Amniotic epithelial cell (primary cell): ENCODE data around the gene CLIC6.
"Not testable (repeated sequence)": the region's sequence is repeated elsewhere in the genome, so short reads cannot be mapped to it uniquely, and the experiment has no call there.

Experiments
- DNase-seq: peaks from one replicate; pipeline ENCODE4 v3.0.0-alpha.2; 2010; ENCODE audit warnings: low read depth

The CLIC6 gene

GRCh38 chr21:34653522-34653921 is 15.3 kb upstream of the CLIC6 start:
- DNase-seq, result no peak

GRCh38 chr21:34661848-34662247 is 6.9 kb upstream of the CLIC6 start:
- DNase-seq, result no peak

- no peak for DNase-seq
Measured at GRCh38 chr21:34667761-34668160, 1.0 kb upstream of the CLIC6 start.

- no peak for DNase-seq
Measured at GRCh38 chr21:34669149-34669879, 520 bp downstream of the CLIC6 start.

GRCh38 chr21:34669880-34670219 is 1.1 kb downstream of the CLIC6 start:
- not testable (repeated sequence) for DNase-seq

GRCh38 chr21:34670220-34670961 is 1.6 kb downstream of the CLIC6 start:
- DNase-seq, result no peak

DNA sequence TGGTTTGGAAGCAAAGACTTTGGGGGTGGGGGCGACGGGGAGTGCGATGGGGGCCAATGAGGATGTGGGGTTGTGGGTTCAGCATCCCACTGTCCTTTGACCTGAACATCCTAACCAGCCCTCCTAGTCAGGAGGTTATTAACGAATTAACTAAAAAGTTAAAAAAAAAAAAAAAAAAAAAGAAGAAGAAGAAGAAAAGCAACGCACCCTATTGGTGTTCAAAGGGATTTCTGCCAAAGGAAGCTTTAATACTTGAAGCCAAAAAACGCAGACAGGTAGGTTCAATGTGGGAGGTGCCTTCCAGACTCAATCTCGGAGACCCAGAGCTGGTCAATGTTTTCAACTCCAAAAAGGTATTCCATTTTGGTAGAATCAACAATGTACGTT is 2.2 kb downstream of the CLIC6 start:
- DNase-seq, result no peak

- peak; percentile 40 for DNase-seq
Measured at GRCh38 chr21:34671462-34671861, 2.7 kb downstream of the CLIC6 start.

- no peak for DNase-seq
Measured at GRCh38 chr21:34671891-34672290, 3.1 kb downstream of the CLIC6 start.

DNA sequence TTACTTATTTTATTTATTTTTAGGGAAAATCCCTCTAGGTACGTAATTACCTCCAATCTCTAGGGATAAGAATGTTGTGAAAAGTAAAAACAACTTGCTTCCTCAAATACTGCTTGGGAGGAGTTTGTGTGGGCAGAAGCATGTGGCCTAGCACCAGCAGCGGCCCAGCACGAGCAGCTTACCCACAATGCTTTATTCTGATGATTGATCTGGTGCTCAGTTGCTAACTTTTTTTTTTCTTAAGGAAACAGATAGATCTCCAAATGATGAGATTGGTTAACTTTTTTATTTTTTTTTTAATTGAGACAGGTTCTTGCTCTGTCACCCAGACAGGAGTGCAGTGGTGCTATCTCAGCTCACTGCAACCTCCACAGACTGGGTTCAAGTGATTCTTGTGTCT is 4.2 kb downstream of the CLIC6 start:
- no peak for DNase-seq

DNA sequence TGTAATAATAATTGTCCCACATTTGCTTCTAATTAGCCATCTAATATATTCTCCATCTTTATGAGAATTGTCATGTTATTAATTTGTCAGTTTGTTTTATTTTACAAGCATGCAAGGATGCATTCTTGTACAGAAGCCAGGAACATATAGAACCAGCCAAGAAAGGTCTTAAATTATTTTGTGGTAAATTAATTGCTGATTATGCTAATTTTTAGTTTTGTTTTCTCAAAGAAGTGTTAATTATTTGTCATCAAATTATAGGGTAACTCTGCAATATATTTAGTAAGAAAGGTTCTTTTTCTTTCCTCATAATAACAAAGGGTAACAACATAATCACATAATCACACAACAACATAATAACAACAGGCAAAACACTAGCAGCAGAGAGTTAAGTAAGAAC is 5.7 kb downstream of the CLIC6 start:
- DNase-seq, result no peak

DNA sequence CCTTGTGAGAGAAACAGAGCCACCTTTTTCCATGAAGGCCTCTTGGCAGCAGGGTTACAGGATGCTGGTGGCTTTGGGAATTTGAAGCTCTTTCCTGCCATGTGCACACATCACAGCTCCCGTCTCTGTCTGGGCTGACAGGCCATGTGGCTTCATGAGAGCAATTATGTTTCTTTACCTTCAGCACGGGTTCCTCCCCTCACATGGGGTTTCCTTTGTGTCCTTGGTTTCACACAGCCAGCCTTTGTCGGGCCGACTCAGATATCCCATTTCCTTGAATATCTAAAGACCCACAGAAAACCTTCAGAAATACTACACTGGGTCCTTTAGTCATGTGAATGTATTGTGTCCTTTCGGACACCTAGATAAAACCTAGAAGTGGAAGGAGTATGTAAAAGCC is 7.1 kb downstream of the CLIC6 start:
- no peak for DNase-seq

- peak; percentile 47 for DNase-seq
Measured at GRCh38 chr21:34679051-34679450, 10.3 kb downstream of the CLIC6 start.

GRCh38 chr21:34684174-34684876 is 15.5 kb downstream of the CLIC6 start:
- no peak for DNase-seq

GRCh38 chr21:34687065-34687464 is 18.3 kb downstream of the CLIC6 start:
- DNase-seq, result peak; percentile 87

- DNase-seq, result no peak
Measured at GRCh38 chr21:34687745-34688144, 19.0 kb downstream of the CLIC6 start.

DNA sequence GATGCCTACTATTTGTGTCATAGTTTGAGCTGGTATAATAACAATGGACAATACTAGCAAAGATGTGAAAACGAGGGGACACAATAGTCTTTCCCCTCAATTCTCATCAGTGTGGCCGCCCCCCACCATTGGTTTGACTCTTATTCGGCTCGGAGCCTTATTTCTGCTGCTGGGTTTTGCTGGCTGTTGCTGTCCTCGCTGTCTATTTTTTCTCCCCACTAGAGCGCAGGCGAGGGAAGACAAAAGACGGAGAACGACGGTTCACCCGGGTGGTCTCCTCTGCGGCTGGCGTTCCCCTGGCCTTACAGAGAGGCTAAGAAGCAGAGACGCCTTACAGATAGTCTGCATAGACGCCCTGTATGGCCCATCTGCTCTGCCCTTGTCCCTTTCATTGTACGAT is 19.4 kb downstream of the CLIC6 start:
- no peak for DNase-seq

- DNase-seq, result no peak
Measured at GRCh38 chr21:34688715-34689114, 19.9 kb downstream of the CLIC6 start.

GRCh38 chr21:34690041-34690792 is 21.4 kb downstream of the CLIC6 start:
- DNase-seq, result no peak

GRCh38 chr21:34690793-34691175 is 22.0 kb downstream of the CLIC6 start:
- no peak for DNase-seq

DNA sequence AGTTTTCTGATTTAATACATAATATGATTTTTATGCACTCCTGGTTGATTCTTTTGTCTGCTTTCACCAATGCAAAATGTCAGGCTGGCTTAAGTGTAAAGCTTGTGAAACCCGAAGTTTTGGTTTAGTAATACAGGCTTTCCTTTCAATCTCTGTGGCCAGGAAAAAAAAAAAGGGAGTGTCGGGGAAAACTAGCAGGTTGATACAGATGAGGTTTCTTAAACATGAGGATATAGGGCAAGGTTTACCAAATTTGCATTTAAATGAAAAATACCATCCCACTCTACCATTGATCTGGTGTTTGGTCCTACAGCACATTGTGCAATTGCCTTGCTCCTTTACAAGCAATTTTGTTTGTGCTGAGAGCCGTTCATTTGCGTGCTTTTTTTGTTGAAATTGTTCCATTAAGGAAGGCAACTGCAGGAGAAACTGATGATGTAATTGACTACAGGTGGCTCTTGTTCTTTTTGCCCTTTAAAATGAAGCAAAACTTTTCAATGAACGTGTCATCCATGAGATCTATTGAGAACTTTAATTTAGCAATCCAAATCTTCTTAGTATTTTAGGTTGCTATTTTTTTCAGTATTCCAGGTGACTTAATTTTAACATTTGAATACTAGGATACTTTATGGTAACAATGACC is 22.7 kb downstream of the CLIC6 start:
- no peak for DNase-seq

- no peak for DNase-seq
Measured at GRCh38 chr21:34692458-34693020, 23.7 kb downstream of the CLIC6 start.
